Fibroblast of lung (primary cell): ENCODE results near the gene APOBEC3B.

Experiments used
- CTCF ChIP-seq, 2 donors: IDR thresholded peaks in 1 of 2; conservative IDR thresholded peaks in 1 of 2; 1 replicate in 1 of 2; 2 replicates in 1 of 2; pipeline ENCODE4 v1.5.1; 2011 to 2012; ENCODE audit warnings: low read length in 2 of 2, control low read depth in 1 of 2, inconsistent platforms in 1 of 2, low read depth in 1 of 2, mild to moderate bottlenecking in 1 of 2
- EZH2 ChIP-seq: IDR thresholded peaks from 2 replicates; pipeline ENCODE4 v1.5.1; 2012; ENCODE audit warnings: low read length, control low read depth, mild to moderate bottlenecking; ENCODE audit errors: missing control alignments

DNA sequence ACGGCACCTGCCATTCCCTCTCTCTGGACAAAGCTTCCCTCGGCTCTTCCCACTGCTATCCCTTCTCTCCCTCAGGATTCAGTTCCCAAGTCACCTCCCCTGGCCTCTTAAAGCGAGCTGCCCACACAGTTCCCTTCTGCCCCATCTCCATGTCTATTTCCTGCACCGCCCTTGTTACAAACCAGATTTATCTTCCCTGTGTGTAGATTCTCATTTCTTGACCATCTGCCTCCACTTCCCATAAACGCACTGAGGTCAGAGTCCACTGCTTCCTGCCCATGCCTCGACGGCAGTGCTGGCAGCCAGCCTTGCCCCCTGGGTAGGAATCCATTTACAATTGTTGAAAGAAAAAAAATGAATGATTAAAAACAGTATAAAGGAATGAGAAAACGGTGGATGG lies 11.6 kb upstream of the APOBEC3B start:
- TF ChIP-seq CTCF (conservative IDR thresholded peaks at IDR 0.05 in 1 of 2, IDR thresholded peaks at IDR 0.05 in 1 of 2; ENCODE audit: low read depth in 1 of 2, low read length in 2 of 2) (no peak), EZH2 (no peak)
